GM18868 (cell line): ENCODE measurements around the gene SPATS1.

Source experiments
- ATAC-seq: cut with Tn5 transposase; IDR thresholded peaks from one replicate; pipeline ENCODE4 v1.9.1; 2021; ENCODE audit warnings: mild to moderate bottlenecking, moderate library complexity; ENCODE audit not compliant: unreplicated experiment

Gene SPATS1

GRCh38 chr6:44387346-44388134 is 45.1 kb downstream of the SPATS1 start, which contains the start of gene CDC5L:
TSS of gene CDC5L (plus strand) at chr6:44387706. CDS start at chr6:44387824, 118 bp downstream.
- ATAC-seq = peak; percentile 93

GRCh38 chr6:44388135-44388487 is 45.7 kb downstream of the SPATS1 start:
- peak; percentile 4 for ATAC-seq

DNA sequence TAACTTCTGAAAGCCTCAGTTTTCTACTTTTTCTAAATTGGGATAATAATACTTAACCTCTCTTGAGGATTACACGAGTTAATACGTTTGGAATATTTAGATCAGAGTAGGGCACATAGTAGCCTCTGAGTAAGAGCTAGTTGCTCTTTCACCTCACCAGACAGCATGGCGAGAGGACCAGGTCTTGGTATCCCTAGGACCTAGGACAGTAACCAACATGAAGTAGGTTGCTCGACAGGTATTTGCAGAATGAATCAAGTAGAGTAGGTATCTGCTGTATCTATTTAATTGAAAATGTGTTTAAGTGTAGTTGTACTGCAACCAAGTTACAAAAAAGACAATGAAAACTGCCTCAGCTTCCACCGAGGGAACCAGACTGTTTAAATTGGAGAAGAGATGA is 46.4 kb downstream of the SPATS1 start:
- ATAC-seq = no peak

DNA sequence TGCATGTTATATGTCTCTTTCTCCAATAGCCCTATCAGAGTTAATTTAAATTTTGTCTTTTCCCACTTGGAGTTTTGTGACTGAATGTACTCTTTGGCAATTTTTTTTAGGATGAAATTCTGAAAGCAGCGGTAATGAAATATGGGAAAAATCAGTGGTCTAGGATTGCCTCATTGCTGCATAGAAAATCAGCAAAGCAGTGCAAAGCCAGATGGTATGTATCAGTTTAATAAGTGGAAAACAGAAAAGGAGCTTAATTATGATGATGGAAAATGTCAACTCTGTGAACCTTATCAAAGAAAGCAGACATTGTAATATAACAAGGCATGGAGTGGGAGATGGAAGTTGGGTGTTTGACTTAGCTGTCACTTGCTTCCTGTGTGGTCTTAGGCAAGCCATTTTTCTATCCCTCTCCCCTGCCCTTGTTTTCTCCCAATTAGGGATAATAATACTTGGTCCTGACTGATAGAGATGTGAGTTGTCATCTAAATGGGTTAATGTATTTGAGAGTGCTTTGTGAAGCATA is 47.8 kb downstream of the SPATS1 start:
- ATAC-seq = no peak
